Astrocyte (in vitro differentiated cells and primary cell): ENCODE measurements around the gene TBPL1. TPM values are rescaled to one million over a fixed set of nuclear protein-coding genes. Genes with fewer than 3 reads are reported as not detected.
"Not testable (repeated sequence)": the region's sequence is repeated elsewhere in the genome, so short reads cannot be mapped to it uniquely, and the experiment has no call there.

Experiments used
- DNase-seq: peaks from one replicate; pipeline ENCODE4 v3.0.0-alpha.2; 2010; ENCODE audit warnings: low read depth
- FAIRE-seq: peaks from 2 replicates; lab custom pipeline; 2011; peaks lifted over from hg19 to GRCh38; lab: Jason Lieb, UNC
- H2AFZ ChIP-seq: 2 replicates; pipeline ENCODE4 v1.6.0; 2012; ENCODE audit warnings: low read depth, low read length, inconsistent platforms
- H3K27ac ChIP-seq: 2 replicates; pipeline ENCODE4 v1.5.1; 2011; ENCODE audit warnings: low read depth, low read length, inconsistent platforms
- H3K27me3 ChIP-seq: 2 replicates; pipeline ENCODE4 v1.6.0; 2011; ENCODE audit warnings: low read length, inconsistent platforms; ENCODE audit not compliant: insufficient read depth
- H3K36me3 ChIP-seq: 2 replicates; pipeline ENCODE4 v1.5.1; 2011; ENCODE audit warnings: low read length, inconsistent platforms; ENCODE audit not compliant: insufficient read depth
- H3K4me1 ChIP-seq: 2 replicates; pipeline ENCODE4 v1.5.1; 2011; ENCODE audit warnings: low read length, inconsistent platforms; ENCODE audit not compliant: insufficient read depth
- H3K4me2 ChIP-seq: 2 replicates; pipeline ENCODE4 v1.6.0; 2012; ENCODE audit warnings: low read length, inconsistent platforms
- H3K4me3 ChIP-seq: 2 replicates; pipeline ENCODE4 v1.5.1; 2011; ENCODE audit warnings: low read depth, mild to moderate bottlenecking, low read length, inconsistent platforms; ENCODE audit not compliant: insufficient read depth
- H3K79me2 ChIP-seq: 2 replicates; pipeline ENCODE4 v1.6.0; 2012; ENCODE audit warnings: mild to moderate bottlenecking, low read length, inconsistent platforms; ENCODE audit not compliant: insufficient read depth
- H3K9ac ChIP-seq: 2 replicates; pipeline ENCODE4 v1.6.0; 2012; ENCODE audit warnings: mild to moderate bottlenecking, low read length, inconsistent platforms
- H3K9me3 ChIP-seq: 2 replicates; pipeline ENCODE4 v1.5.1; 2012; ENCODE audit warnings: low read depth, mild to moderate bottlenecking, low read length, inconsistent platforms; ENCODE audit not compliant: insufficient read depth
- H4K20me1 ChIP-seq: 2 replicates; pipeline ENCODE4 v1.6.0; 2012; ENCODE audit warnings: low read length, inconsistent platforms; ENCODE audit not compliant: insufficient read depth
- H3K27ac Mint-ChIP-seq: one replicate; pipeline ENCODE4 v1.8.0; 2021; ENCODE audit warnings: mild to moderate bottlenecking, mixed read lengths; ENCODE audit not compliant: unreplicated experiment
- H3K27me3 Mint-ChIP-seq: one replicate; pipeline ENCODE4 v1.8.0; 2021; ENCODE audit warnings: low read depth, mixed read lengths; ENCODE audit not compliant: unreplicated experiment
- H3K36me3 Mint-ChIP-seq: one replicate; pipeline ENCODE4 v1.8.0; 2021; ENCODE audit warnings: low read depth, mixed read lengths; ENCODE audit not compliant: unreplicated experiment
- H3K4me1 Mint-ChIP-seq: one replicate; pipeline ENCODE4 v1.8.0; 2021; ENCODE audit warnings: low read depth, mixed read lengths; ENCODE audit not compliant: unreplicated experiment
- H3K4me3 Mint-ChIP-seq: one replicate; pipeline ENCODE4 v1.8.0; 2021; ENCODE audit warnings: mild to moderate bottlenecking, moderate library complexity, mixed read lengths; ENCODE audit not compliant: unreplicated experiment
- H3K9me3 Mint-ChIP-seq: one replicate; pipeline ENCODE4 v1.8.0; 2021; ENCODE audit warnings: mild to moderate bottlenecking, mixed read lengths; ENCODE audit not compliant: unreplicated experiment
- EZH2 ChIP-seq: IDR thresholded peaks from 2 replicates; pipeline ENCODE4 v1.6.1; 2012; ENCODE audit warnings: mild to moderate bottlenecking, low read length, inconsistent platforms; ENCODE audit not compliant: insufficient read depth
- total RNA-seq: library from RNA; stranded (reverse); gene quantifications from 2 replicates; pipeline ENCODE4 v1.2.1, GENCODE V29; 2021
- TF ChIP-seq, protein P1 (sequence below): IDR thresholded peaks from 2 replicates; pipeline ENCODE4 v1.5.1; 2011; ENCODE audit warnings: low read depth, mild to moderate bottlenecking, inconsistent platforms, low read length, moderate library complexity; ENCODE audit not compliant: insufficient read depth

The TBPL1 gene
- total RNA-seq, 1 donor from 2014 or later, result 54.0 TPM

DNA sequence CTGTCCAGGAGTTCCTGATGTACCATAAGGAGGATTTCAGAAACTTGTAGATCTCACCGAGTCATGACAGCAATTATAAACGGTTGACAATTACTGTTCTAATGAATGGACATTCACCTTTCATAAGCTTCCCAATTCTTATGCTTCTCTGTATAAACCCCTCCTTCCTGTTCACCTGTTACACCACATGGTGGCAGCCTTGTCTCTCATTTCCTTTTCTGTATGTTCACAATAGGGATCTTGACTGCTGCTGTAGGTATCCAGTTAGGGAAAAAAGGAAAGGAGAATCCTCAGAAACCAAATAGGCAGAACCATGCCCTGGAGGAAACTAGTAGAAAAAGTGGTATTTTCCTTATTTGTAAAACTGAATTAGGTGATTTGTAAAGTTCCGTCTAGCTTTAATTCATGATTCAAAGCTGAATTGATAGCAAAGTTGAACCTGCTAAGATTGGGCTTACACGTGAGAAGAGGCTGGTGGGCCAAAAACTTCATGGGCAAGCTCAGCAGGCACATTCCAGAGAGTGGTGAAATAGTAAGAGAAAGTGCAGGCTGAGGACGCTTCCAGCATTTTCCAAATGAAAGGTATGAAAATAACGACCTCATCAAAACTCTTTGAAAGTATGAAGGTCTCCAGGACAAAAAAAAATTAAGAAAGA lies 29.0 kb upstream of the TBPL1 start:
- no peak overlapping the region for H3K27ac Mint-ChIP-seq
- Histone ChIP-seq H3K9me3 (no peaks in the 10 kb centered on the region), H3K36me3 (no peaks in the 10 kb centered on the region), H3K79me2 (no peaks in the 10 kb centered on the region), H3K9ac (no peak overlapping the region), H4K20me1 (no peaks in the 10 kb centered on the region), H3K4me2 (no peak overlapping the region), H2AFZ (no peak overlapping the region), H3K4me3 (no peak overlapping the region), H3K4me1 (no peaks in the 10 kb centered on the region), H3K27ac (no peak overlapping the region), H3K27me3 (no peaks in the 10 kb centered on the region)
- H3K4me3 Mint-ChIP-seq, result no peak overlapping the region
- peaks cover 3% of the 10 kb centered on the region for H3K27me3 Mint-ChIP-seq
- H3K36me3 Mint-ChIP-seq, result no peaks in the 10 kb centered on the region
- FAIRE-seq (peak; percentile 95), DNase-seq (peak; percentile 47)
- no peaks in the 10 kb centered on the region for H3K4me1 Mint-ChIP-seq
- TF ChIP-seq, protein P1, sequence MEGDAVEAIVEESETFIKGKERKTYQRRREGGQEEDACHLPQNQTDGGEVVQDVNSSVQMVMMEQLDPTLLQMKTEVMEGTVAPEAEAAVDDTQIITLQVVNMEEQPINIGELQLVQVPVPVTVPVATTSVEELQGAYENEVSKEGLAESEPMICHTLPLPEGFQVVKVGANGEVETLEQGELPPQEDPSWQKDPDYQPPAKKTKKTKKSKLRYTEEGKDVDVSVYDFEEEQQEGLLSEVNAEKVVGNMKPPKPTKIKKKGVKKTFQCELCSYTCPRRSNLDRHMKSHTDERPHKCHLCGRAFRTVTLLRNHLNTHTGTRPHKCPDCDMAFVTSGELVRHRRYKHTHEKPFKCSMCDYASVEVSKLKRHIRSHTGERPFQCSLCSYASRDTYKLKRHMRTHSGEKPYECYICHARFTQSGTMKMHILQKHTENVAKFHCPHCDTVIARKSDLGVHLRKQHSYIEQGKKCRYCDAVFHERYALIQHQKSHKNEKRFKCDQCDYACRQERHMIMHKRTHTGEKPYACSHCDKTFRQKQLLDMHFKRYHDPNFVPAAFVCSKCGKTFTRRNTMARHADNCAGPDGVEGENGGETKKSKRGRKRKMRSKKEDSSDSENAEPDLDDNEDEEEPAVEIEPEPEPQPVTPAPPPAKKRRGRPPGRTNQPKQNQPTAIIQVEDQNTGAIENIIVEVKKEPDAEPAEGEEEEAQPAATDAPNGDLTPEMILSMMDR, result peak; percentile 88
- no peak for TF ChIP-seq EZH2
- H3K9me3 Mint-ChIP-seq, result no peaks in the 10 kb centered on the region

DNA sequence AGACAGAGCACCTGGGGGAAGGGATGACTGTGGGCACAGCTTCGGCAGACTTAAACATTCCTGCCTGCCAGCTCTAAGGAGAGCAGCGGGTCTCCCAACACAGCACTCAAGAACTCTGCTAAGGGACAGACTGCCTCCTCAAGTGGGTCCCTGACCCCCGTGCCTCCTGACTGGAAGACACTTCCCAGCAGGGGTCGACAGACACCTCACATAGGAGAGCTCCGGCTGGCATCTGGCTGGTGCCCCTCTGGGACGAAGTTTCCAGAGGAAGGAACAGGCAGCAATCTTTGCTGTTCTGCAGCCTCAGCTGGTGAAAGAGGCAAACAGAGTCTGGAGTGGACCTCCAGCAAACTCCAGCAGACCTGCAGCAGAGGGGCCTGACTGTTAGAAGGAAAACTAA lies 21.8 kb upstream of the TBPL1 start:
- H2AFZ ChIP-seq, H3K79me2 ChIP-seq, H3K9ac ChIP-seq, H3K4me1 ChIP-seq, H3K4me1 Mint-ChIP-seq, FAIRE-seq, H3K4me2 ChIP-seq, H3K4me3 ChIP-seq, H4K20me1 ChIP-seq, H3K9me3 ChIP-seq, H3K27me3 Mint-ChIP-seq, H3K27me3 ChIP-seq, H3K4me3 Mint-ChIP-seq, DNase-seq, H3K36me3 ChIP-seq, H3K27ac ChIP-seq, H3K27ac Mint-ChIP-seq, H3K36me3 Mint-ChIP-seq: not testable (repeated sequence)
- H3K9me3 Mint-ChIP-seq, result peaks cover 11% of the 10 kb centered on the region

DNA sequence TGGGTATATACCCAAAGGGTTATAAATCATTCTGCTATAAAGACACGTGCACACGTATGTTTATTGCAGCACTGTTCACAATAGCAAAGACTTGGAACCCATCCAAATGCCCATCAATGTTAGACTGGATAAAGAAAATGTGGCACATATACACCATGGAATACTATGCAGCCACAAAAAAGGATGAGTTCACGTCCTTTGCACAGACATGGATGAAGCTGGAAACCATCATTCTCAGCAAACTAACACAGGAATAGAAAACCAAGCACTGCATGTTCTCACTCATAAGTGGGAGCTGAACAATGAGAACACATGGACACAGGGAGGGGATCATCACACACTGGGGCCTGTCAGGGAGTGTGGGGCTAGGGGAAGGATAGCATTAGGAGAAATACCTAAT lies 16.7 kb upstream of the TBPL1 start:
- H3K36me3 ChIP-seq, H3K27ac Mint-ChIP-seq, H3K9me3 ChIP-seq, H3K4me1 ChIP-seq, H3K27ac ChIP-seq, H3K4me2 ChIP-seq, DNase-seq, FAIRE-seq, H3K27me3 ChIP-seq, H3K36me3 Mint-ChIP-seq, H2AFZ ChIP-seq, H3K79me2 ChIP-seq, H3K4me1 Mint-ChIP-seq, H3K4me3 Mint-ChIP-seq, H3K4me3 ChIP-seq, H4K20me1 ChIP-seq, H3K9ac ChIP-seq, H3K27me3 Mint-ChIP-seq: not testable (repeated sequence)
- peaks cover 11% of the 10 kb centered on the region for H3K9me3 Mint-ChIP-seq
